Measurements from ENCODE around the gene CLCN1. TPM values are rescaled to one million over a fixed set of nuclear protein-coding genes. Genes with fewer than 3 reads are reported as not detected.
"Not testable (repeated sequence)": the region's sequence is repeated elsewhere in the genome, so short reads cannot be mapped to it uniquely, and the experiment has no call there.

Gene CLCN1
- total RNA-seq, result not detected

DNA sequence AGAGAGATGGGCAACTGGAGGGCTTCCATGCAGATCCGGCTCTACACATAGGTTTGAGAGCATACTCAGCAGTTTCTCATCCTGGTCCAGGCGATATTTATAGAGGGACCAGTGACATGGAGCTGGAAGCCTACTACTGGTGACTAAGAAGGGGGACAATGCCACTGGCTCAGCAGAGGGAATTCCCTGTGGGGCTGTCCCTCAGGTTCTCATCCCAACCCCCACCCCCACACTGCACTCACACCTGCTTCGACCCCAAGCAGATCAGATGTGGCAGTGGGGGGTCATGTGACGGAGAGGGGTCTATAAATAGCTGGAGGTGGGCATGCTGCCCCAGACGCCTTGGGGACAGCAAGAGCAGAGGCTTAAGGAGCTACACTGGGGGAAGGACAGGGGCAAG is at the start of gene CLCN1:
Gene CLCN1, plus strand, starts transcription at position 336 of the 400 bp plus-strand sequence. CDS start 102 bp downstream, outside the sequence.
- DNase-seq (ENCODE audit: low spot score) (no peak), ATAC-seq (no peak)

DNA sequence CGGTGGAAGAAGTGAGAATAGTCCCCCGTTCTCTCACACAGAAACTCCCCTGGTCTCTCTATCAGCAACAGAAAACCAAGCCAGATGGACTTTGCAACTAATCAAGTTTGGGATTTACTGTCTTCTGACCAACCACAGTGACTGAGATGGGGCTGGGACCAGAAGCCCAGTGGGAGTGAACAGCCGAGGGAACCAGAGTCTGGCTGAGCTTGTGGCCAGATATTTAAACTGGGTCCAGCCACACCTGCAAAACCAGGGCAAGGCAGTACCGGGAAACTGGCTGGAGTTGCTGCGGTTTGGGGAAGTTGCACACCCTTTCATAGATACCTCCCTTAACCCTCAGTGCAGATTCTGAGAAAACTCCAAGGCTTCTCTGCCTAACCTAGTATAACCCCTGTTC is 46.7 kb upstream of the CLCN1 start:
- DNase-seq (ENCODE audit: low spot score) (peak; percentile 79), ATAC-seq (peak; percentile 97)

DNA sequence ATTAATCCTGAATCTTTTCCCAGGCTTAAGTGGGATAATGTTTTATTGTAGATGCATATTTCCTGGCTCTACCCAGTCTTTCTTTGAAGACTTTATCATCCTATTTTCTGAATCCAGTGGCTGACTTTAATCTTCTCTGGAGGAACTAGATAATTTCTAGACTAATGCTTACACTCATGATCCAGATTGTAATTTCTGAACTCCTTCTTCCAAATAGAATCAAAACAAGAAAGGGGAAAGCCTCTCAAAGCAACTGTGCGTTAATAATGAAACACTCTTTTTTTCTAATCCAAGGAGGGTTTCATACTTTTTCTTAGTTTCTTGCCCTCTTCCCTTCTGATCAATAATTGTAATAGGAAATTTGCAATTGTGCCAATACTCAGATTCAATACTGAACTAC is 44.7 kb upstream of the CLCN1 start:
- no peak for ATAC-seq

DNA sequence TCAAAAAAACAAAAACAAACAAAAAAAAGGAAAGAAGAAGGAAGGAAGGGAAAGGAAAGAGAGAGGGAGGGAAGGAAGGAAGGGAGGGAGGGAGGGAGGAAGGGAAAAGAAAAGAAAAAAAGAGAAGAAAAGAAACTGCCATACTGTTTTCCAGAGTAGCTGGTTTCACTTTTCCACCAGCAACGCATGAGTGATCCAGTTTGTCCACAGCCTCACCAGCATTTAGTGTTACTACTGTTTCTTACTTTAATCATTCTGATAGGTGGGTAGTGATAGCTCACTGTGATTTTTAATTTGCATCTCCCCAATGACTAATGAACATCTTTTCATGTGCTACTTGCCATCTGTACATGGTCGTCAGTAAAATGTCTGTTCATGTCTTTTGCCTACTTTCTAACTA is 43.0 kb upstream of the CLCN1 start:
- no peak for ATAC-seq
- DNase-seq (ENCODE audit: low spot score), result no peak

More for the DNA sequence above, 44.7 kb upstream of the CLCN1 start:
- no peak for DNase-seq (ENCODE audit: low spot score)

DNA sequence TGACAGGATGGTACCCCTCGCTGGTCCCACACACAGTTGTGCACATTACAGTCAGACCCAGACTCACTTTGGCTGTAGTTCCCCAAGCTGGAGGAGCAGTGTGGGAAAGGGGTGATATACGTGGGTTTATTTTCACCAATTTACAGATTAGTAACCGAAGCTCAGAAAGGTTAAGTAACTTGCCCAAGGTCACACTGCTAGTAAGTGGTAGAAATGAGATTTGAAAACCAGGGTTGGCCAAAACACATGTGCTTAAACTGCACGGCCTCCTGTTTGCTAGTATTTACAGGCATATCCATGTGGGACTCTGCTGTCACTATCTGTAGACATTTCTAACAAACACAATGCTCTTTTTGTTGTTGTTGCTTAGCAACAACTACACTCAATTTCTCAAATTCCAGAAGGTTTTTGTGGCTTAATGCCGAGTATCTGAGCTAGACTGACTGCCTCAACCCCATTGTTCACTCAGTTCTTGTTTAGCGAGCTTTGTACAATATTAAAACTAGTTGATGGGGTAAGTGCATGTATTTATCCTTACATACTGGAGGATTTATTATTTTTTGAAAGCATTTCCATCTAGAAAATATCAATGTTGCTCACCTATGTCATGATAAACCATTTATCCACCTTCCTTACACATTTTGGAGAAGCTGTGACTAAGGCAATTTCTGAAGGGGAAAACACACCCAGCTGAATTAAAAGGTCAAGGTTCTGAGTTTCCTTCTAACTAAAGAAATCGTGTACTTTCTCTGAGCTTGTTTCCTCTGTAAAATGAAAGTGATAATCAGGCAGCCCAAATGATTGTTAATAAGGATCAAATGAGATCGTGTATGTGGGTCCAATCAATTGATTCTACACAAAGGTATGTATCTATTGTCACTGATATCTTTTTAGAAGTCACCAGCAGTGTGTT is 36.5 kb upstream of the CLCN1 start:
- ATAC-seq (no peak), DNase-seq (ENCODE audit: low spot score) (no peak)

DNA sequence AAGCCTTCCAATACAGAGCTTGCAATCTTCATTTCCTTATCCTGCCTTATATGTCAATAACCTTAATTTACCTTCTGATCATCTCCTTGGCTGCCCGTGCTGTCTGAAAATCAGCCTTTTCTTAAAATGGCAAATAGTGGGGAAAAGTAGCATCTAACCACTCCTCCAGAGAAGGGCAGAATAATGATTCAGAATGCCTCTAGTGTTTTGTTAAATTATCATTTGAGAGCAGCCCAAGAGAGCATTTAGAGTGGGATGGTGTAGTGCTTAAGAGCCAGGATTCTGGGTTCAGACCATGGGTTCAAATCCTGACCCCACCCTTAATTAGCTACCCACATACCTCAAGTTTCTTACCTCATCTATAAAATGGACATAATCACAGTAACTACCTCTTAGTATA is 35.8 kb upstream of the CLCN1 start:
- no peak for DNase-seq (ENCODE audit: low spot score)

DNA sequence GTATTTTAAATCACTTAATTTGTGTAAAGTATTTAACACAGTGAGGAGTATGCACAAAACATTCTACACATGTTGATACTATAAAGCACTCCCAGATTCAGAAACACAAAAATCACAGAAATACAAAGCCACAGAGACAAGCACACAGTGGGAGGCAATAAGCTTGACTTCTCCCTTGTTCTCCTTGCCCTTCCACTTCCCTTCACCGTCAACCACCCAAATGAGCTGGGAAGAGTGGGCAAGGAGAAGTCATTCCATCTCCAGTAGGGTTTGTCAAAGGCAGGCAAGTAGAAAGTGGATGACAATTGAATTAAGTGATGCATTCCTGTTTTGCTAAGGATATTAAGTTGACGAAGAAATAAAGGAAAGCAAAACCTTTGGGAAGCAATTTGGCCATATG is 35.3 kb upstream of the CLCN1 start:
- ATAC-seq (no peak), DNase-seq (ENCODE audit: low spot score) (no peak)

More for the DNA sequence above, 35.8 kb upstream of the CLCN1 start:
- no peak for ATAC-seq

DNA sequence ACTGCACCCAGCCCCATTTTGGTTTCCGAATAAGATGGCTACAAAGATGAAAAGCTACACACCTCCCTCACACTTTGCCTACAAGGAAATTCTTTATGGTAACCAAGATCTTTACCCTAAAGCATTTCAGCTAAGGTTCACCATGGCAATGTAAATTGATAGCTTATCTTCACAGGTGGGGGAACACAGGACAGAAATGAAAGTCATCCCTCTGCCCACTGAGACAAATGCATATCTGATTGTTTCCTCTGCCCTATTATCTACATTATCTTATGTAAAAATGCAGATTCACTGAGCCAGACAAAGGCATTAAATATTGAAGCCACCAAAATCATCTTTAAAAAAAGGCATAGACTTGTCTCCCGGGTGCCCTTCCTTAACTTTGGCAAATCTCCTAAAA is 34.4 kb upstream of the CLCN1 start:
- DNase-seq (ENCODE audit: low spot score) (no peak), ATAC-seq (no peak)

DNA sequence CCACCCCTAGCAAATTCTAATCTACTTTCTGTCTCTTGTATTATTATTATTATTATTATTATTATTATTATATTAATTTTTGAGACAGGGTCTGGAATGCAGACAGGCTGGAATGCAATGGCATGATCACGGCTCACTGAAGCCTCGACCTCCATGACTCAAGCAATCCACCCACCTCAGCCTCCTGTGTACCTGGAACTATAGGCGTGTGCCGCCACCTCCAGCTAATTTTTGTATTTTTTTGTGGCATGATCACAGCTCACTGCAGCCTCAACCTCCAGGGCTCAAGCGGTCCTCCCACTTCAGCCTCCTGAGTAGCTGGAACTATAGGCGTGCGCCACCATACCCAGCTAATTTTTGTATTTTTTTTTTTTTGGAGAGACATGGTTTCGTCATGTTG is 33.8 kb upstream of the CLCN1 start:
- ATAC-seq (no peak), DNase-seq (ENCODE audit: low spot score) (no peak)

DNA sequence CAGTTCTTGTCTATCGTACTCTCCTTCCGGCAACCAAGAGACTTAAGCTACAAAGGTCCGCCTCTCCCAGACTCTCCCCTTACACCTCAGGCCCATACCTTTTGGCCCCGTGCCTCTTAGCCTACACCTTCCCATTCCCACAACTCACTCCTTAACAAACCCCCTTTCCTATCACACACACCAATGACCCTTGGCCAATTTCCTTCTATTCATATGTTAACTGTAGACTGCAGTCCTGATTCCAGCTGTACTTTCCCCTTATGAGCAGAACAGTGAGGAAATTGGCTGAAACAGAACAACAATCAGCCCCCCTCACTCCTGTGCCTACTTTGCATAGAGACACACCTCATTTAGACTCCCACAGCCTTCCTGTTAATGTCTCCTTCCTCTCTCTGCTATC is 32.5 kb upstream of the CLCN1 start:
- no peak for ATAC-seq
- DNase-seq (ENCODE audit: low spot score), result no peak

DNA sequence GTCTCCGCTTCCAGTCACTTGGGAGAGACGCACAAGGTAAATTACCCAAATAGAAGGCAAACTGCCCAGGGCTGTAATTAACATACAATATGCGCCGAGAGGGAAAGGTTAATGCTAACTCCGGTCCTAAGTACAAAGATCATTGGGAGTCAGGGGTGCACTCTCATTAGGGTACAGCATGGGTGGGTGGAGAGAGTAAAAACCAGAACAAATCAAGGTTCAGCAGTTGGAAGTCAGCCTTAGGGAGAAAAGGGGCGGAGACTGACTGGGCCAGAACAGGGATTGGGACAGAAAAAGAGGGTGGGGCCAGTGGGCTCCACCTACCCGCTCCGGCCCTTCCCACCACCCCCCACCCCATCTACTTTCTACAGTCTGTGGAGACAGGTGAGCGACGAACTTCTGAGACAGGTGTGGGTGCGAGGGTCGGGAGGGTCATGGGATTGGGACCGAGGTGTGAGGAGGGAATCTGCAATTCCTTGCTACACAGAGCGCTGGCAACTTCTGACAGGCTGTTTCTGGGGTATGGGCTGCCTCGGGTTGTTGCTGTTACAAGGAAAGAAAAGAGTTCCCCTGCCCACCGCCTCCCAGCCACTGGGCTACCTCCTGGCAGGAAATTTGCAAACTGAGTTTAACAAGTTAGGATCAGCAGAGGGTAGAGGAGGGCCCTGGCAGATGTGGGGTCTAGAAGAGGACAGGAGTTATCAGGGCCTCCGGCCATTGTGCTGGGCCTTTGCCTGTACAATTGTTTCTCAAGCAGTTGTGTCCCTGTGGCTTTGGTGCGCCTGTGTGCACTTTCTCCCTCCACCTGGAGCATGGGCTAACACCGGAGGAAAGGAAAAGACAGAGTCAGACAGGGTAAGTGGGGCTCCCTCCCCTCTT is 31.1 kb upstream of the CLCN1 start, which contains the start of gene TMEM139:
Gene TMEM139, plus strand, starts transcription at position 368 of the 879 bp plus-strand sequence. CDS start 1,000 bp downstream, outside the sequence.
- ATAC-seq, result peak; percentile 79

DNA sequence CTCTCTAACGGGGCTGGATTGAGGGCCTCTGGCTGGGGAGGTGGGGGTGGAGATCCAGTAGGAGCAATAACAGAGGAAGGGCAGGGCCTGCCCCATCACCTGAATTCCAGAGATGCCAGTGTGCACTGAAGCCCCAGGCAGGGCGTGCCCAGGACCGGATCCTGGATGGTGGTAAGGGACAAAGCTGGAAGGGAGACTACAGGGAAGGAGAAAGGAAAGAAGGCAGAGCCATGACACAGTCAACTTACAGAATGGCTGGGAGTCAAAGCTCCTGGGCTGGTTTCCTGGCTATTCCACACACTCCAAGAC is 30.5 kb upstream of the CLCN1 start:
- DNase-seq (ENCODE audit: low spot score) (no peak), ATAC-seq (peak; percentile 5)

More for the DNA sequence above, 31.1 kb upstream of the CLCN1 start, which contains the start of gene TMEM139:
- DNase-seq (ENCODE audit: low spot score), result peak; percentile 90

DNA sequence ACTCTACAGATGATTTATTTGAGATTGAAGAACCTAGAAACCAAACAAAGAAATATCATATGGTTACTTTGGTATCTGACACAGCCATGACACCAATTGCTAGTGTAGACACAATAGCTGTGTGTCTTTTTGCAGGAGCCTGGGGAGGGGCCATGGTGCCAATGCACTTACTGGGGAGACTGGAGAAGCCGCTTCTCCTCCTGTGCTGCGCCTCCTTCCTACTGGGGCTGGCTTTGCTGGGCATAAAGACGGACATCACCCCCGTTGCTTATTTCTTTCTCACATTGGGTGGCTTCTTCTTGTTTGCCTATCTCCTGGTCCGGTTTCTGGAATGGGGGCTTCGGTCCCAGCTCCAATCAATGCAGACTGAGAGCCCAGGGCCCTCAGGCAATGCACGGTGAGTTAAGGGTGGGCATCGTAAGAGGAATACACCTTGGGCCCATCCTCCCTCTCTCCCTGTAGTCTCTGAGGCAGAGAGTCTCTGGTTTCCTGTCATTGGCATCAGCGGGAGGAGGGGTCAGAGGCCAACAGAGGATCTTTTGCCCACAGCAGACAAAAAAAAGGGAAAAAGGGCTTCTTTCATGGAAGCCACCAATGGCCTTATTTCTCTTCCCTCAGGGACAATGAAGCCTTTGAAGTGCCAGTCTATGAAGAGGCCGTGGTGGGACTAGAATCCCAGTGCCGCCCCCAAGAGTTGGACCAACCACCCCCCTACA is 29.9 kb upstream of the CLCN1 start:
- DNase-seq (ENCODE audit: low spot score), result no peak
- no peak for ATAC-seq

DNA sequence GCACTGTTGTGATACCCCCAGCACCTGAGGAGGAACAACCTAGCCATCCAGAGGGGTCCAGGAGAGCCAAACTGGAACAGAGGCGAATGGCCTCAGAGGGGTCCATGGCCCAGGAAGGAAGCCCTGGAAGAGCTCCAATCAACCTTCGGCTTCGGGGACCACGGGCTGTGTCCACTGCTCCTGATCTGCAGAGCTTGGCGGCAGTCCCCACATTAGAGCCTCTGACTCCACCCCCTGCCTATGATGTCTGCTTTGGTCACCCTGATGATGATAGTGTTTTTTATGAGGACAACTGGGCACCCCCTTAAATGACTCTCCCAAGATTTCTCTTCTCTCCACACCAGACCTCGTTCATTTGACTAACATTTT is 29.4 kb upstream of the CLCN1 start:
- DNase-seq (ENCODE audit: low spot score) (no peak), ATAC-seq (no peak)

DNA sequence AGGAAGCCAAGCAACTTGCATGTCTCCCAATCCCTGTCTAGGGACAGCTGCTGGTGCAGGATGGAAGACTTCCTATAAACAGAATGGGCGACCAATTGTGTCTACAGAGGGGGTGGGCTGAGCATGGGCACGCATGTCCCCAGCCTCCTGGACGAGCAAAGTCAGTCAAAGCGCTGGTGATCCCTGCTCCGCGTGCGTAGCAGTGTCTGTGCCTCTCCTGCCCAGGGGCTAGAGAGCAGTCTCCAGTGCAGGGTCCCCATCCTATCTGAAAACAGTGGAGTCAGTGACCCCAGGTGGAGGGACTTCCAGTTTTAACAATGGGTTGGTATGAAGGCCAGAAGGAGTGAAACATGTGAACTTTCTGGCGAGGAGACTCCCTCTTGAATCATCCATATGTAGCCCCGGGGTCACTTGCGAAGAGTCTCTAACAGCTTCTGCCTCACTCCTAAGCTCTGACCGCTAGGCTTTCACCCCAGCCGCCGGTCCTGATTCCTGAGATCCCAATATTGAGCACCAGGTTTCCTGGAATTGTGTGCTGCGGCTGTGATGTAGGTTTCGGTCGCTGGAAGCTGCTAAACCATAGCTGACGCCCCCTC is 28.5 kb upstream of the CLCN1 start:
- no peak for DNase-seq (ENCODE audit: low spot score)
- ATAC-seq, result no peak

DNA sequence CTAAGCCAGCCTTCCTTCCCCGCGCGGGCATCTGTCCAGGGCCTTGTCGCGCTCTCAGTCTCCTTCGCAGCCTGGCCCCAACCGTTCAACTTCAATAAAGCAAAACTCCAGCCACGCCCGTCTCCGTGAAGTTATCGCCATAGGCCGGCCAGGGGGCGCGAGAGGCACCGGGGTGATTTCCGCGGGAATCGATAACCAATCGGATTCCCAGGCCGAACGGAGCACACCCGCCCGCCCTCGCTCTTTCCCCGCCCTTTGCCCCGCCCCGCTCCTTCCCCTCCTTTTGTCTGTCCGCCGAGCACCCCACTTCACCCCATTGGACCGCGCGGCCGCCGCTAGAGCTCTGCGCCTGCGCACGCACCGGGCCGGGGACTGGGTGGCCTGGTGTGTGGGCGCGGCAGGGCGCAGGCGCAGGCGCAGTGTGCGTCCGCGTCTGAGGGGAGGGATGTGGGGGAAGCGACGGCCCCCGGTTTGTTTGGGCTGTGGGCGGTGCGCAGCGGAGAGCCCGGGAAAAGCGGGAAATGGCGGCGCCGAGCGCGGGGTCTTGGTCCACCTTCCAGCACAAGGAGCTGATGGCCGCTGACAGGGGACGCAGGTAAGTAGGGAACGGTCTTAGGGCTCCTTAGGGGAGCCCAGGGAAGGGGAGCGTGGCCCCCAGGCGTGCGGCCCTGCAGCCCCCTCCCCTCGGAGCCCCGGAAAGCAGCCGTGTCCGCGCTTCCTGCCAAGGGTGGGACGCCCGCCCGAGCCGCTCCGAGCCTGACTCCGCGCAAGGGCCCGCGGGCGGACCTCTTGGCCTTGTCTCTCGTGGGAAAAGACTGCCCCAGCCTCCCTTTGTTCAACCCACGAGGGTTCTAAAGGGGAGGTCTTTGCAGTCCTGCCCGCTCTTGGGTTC is 27.7 kb upstream of the CLCN1 start, which contains the start of gene CASP2:
Gene CASP2, plus strand, starts transcription at position 417 of the 892 bp plus-strand sequence. Its CDS starts 105 bp downstream, at position 522.
- ATAC-seq (peak; percentile 83), DNase-seq (ENCODE audit: low spot score) (peak; percentile 99)

DNA sequence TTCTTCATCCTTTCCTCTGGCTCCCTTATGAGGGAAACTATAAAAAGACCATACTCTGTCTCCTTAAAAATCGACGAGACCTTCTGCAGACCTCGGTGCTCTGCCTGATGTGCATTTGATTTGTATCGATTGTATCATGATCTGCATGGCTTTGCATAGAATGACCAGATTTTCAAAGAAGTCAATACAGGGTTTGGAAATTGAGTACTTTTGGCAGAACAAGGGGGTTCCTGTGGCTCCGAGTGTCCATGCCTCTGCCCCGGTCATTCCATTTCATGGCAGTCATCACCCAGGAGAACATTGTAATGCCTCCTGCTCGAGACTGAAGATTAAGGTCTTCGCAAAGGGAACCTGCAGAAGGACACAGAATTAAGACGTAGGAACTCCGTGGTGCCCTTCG is 27.1 kb upstream of the CLCN1 start:
- ATAC-seq, result no peak
- no peak for DNase-seq (ENCODE audit: low spot score)

DNA sequence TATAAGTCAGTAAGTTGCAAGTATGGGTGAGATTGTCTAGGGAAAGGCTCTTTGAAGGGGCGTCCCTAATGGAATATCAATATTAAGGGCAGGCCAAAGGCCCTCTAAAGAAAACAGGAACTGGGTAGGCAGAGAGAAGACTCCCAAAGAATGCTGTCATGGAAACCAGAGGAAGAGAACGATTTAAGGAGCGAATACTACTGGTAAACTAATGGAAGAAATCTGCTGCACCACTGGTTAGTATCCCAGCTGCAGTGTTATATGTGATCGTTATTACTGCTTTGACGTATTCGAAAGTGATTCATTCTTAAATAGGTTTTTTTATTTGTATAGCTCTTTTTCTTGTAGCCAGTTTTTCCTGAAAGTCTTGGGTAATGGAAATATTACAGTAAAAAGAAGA is 26.5 kb upstream of the CLCN1 start:
- DNase-seq (ENCODE audit: low spot score) (no peak), ATAC-seq (no peak)

DNA sequence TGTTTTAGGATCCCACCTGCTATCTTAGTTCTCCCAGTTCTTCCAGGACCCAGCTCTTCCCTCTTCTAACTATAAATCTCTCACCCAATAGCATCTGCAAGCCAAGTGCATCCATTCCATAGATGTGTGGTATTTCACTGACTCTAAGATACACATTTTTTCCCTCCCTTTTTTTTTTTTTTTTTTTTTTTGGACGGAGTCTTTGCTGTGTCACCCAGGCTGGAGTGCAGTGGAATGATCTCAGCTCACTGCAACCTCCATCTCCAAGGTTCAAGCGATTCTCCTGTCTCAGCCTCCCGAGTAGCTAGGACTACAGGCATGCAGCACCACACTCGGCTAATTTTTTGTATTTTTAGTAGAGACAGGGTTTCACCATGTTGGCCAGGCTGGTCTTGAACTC is 26.0 kb upstream of the CLCN1 start:
- not testable (repeated sequence) for ATAC-seq; DNase-seq (ENCODE audit: low spot score)

DNA sequence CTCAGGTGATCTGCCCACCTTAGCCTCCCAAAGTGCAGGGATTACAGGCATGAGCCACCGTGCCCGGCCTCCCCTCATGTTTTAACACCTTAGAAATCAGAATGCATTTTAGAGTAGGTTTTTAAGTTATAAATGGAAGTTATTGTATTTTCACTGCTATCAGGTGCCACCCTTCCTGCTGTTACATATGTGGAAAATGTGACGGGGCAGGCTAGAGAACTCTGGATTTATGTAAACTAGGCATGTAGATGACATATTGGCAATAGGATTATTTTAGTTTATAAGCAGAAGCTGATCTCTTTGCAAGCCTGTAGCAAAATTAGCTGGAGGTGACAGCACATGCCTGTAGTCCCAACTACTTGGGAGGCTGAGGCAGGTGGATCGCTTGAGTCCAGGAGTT is 25.6 kb upstream of the CLCN1 start:
- DNase-seq (ENCODE audit: low spot score) (no peak), ATAC-seq (no peak)

Data from left lobe of liver (tissue), 2 donors.